IMR-90 (cell line): ENCODE data around the gene IQCE. TPM values are rescaled to one million over a fixed set of nuclear protein-coding genes. Genes with fewer than 3 reads are reported as not detected.

Experiments used
- ATAC-seq: fragments of 200-7000 bp; cut with Tn5 transposase; 2 replicates; pipeline ENCODE4 v1.9.1; 2020; ENCODE audit warnings: low read depth, mild to moderate bottlenecking, moderate library complexity
- BruUV-seq: library from RNA; stranded (reverse); fragments of 400-500 nt; replicated peaks from 2 replicates; lab custom pipeline; 2021; lab: Mats Ljungman, UMichigan
- CTCF ChIA-PET: fragments of 300-600 bp; formaldehyde crosslinking; extraction: SDS; loops from one replicate; lab custom pipeline; 2021; ENCODE audit warnings: antibody characterized with exemption; lab: Yijun Ruan, JAX
- POLR2A ChIA-PET: fragments of 300-600 bp; sonication (Branson Sonifier 250); formaldehyde crosslinking; loops from one replicate; lab custom pipeline; 2022; ENCODE audit warnings: antibody characterized with exemption; ENCODE audit not compliant: unreplicated experiment; lab: Charles Lee
- DNase-seq: peaks from one replicate; pipeline ENCODE4 v3.0.0; 2013
- H2AFZ ChIP-seq: replicated peaks from 2 replicates; pipeline ENCODE3; 2013; ENCODE audit warnings: low read length, mild to moderate bottlenecking; ENCODE audit not compliant: poor library complexity
- H2AK5ac ChIP-seq: 2 replicates; pipeline ENCODE4 v1.6.1; 2013; ENCODE audit warnings: low read depth, low read length, inconsistent platforms
- H2AK9ac ChIP-seq: replicated peaks from 2 replicates; pipeline ENCODE3; 2013; ENCODE audit warnings: mild to moderate bottlenecking, low read depth, low read length, moderate library complexity; ENCODE audit not compliant: poor library complexity
- H2BK120ac ChIP-seq: 2 replicates; pipeline ENCODE4 v1.6.1; 2013; ENCODE audit warnings: low read depth, low read length, inconsistent platforms
- H2BK15ac ChIP-seq: 3 replicates; pipeline ENCODE4 v1.6.1; 2013; ENCODE audit warnings: low read depth, low read length, inconsistent platforms
- H2BK20ac ChIP-seq: 2 replicates; pipeline ENCODE4 v1.6.1; 2013; ENCODE audit warnings: low read depth, mild to moderate bottlenecking, inconsistent platforms, low read length, moderate library complexity
- H2BK5ac ChIP-seq: 2 replicates; pipeline ENCODE4 v1.6.1; 2013; ENCODE audit warnings: mild to moderate bottlenecking, low read depth, low read length, inconsistent platforms; ENCODE audit not compliant: poor library complexity, severe bottlenecking
- H3K14ac ChIP-seq: replicated peaks from 2 replicates; pipeline ENCODE4 v1.6.1; 2013; ENCODE audit warnings: low read depth, low read length, inconsistent platforms
- H3K18ac ChIP-seq: 2 replicates; pipeline ENCODE4 v1.6.1; 2013; ENCODE audit warnings: low read depth, low read length, control low read depth
- H3K23ac ChIP-seq: 2 replicates; pipeline ENCODE4 v1.6.1; 2013; ENCODE audit warnings: low read depth, low read length, inconsistent platforms
- H3K27ac ChIP-seq: 2 replicates; pipeline ENCODE4 v1.5.1; 2013; ENCODE audit warnings: mild to moderate bottlenecking, control low read depth, low read length; ENCODE audit not compliant: insufficient read depth
- H3K27me3 ChIP-seq: 2 replicates; pipeline ENCODE4 v1.6.1; 2013; ENCODE audit warnings: low read length; ENCODE audit not compliant: control insufficient read depth, insufficient read depth
- H3K36me3 ChIP-seq: 2 replicates; pipeline ENCODE4 v1.6.1; 2013; ENCODE audit warnings: low read length, mixed read lengths; ENCODE audit not compliant: control insufficient read depth, insufficient read depth
- H3K4ac ChIP-seq: 2 replicates; pipeline ENCODE4 v1.6.1; 2013; ENCODE audit warnings: low read depth, low read length, inconsistent platforms
- H3K4me1 ChIP-seq: 2 replicates; pipeline ENCODE4 v1.6.1; 2013; ENCODE audit warnings: low read length, mixed read lengths; ENCODE audit not compliant: control insufficient read depth, insufficient read depth
- H3K4me2 ChIP-seq: 2 replicates; pipeline ENCODE4 v1.6.1; 2013; ENCODE audit warnings: low read depth, mild to moderate bottlenecking, control low read depth, low read length, moderate library complexity
- H3K4me3 ChIP-seq: 2 replicates; pipeline ENCODE4 v1.5.1; 2013; ENCODE audit warnings: low read depth, mild to moderate bottlenecking, control low read depth, low read length, moderate library complexity; ENCODE audit not compliant: insufficient read depth
- H3K56ac ChIP-seq: 2 replicates; pipeline ENCODE4 v1.6.1; 2013; ENCODE audit warnings: low read length, inconsistent platforms; ENCODE audit not compliant: insufficient read depth; ENCODE audit errors: extremely low read depth
- H3K79me1 ChIP-seq, 2 experiments: 2 replicates each; pipeline ENCODE4 v1.6.1; 2013; ENCODE audit warnings: low read length in 2 of 2, inconsistent platforms in 1 of 2, low read depth in 1 of 2
- H3K9ac ChIP-seq: 2 replicates; pipeline ENCODE4 v1.6.1; 2013; ENCODE audit warnings: low read depth, low read length, control low read depth
- H3K9me1 ChIP-seq: 2 replicates; pipeline ENCODE4 v1.6.1; 2013; ENCODE audit warnings: low read length, inconsistent platforms; ENCODE audit not compliant: insufficient read depth
- H3K9me3 ChIP-seq: 2 replicates; pipeline ENCODE4 v1.6.1; 2013; ENCODE audit warnings: low read length; ENCODE audit not compliant: control insufficient read depth, insufficient read depth
- H4K20me1 ChIP-seq: 2 replicates; pipeline ENCODE4 v1.6.1; 2013; ENCODE audit warnings: low read length, inconsistent platforms; ENCODE audit not compliant: insufficient read depth
- H4K5ac ChIP-seq: 2 replicates; pipeline ENCODE4 v1.6.1; 2013; ENCODE audit warnings: mild to moderate bottlenecking, low read depth, low read length, control low read depth
- H4K8ac ChIP-seq, 2 experiments: 2 replicates each; pipeline ENCODE4 v1.6.1; 2013; ENCODE audit warnings: low read depth in 2 of 2, low read length in 2 of 2, control low read depth in 1 of 2, inconsistent platforms in 1 of 2
- H4K91ac ChIP-seq: 2 replicates; pipeline ENCODE4 v1.6.1; 2013; ENCODE audit warnings: low read depth, low read length, inconsistent platforms; ENCODE audit not compliant: insufficient read depth
- BHLHE40 ChIP-seq: fragments of 150-350 bp; IDR thresholded peaks from 2 replicates; pipeline ENCODE4 v1.6.1; 2016; ENCODE audit warnings: mild to moderate bottlenecking, low read depth, low read length
- CHD1 ChIP-seq: IDR thresholded peaks from 2 replicates; pipeline ENCODE4 v1.6.1; 2012; ENCODE audit warnings: low read depth, low read length, improper control_type of control experiment
- MAFK ChIP-seq: IDR thresholded peaks from 2 replicates; pipeline ENCODE4 v1.6.1; 2012; ENCODE audit warnings: low read depth, low read length, improper control_type of control experiment
- MAZ ChIP-seq: IDR thresholded peaks from 2 replicates; pipeline ENCODE4 v1.6.1; 2012; ENCODE audit warnings: low read depth, mild to moderate bottlenecking, low read length, improper control_type of control experiment, moderate library complexity, borderline replicate concordance
- POLR2A ChIP-seq: IDR thresholded peaks from 2 replicates; pipeline ENCODE4 v1.6.1; 2012; ENCODE audit warnings: mild to moderate bottlenecking, low read depth, low read length
- RAD21 ChIP-seq: IDR thresholded peaks from 2 replicates; pipeline ENCODE4 v1.6.1; 2012; ENCODE audit warnings: low read length, improper control_type of control experiment
- RCOR1 ChIP-seq: IDR thresholded peaks from 2 replicates; pipeline ENCODE4 v1.6.1; 2012; ENCODE audit warnings: mild to moderate bottlenecking, low read length, improper control_type of control experiment; ENCODE audit not compliant: insufficient replicate concordance
- RFX5 ChIP-seq: IDR thresholded peaks from 2 replicates; pipeline ENCODE4 v1.8.0; 2012; ENCODE audit warnings: low read depth, mild to moderate bottlenecking, low read length, moderate library complexity
- SMC3 ChIP-seq: fragments of 150-350 bp; IDR thresholded peaks from 2 replicates; pipeline ENCODE4 v1.6.1; 2016; ENCODE audit warnings: low read depth, mild to moderate bottlenecking, antibody characterized with exemption, low read length, moderate library complexity
- WGBS, 2 experiments: methylation state at CpG; one replicate each; pipeline versions ENCODE4 v1.1.5 to v1.1.7; 2013; ENCODE audit warnings: missing lambda C conversion rate in 2 of 2; ENCODE audit not compliant: insufficient read length in 1 of 2; ENCODE audit errors: extremely low coverage in 2 of 2; 5-methylcytosine and 5-hydroxymethylcytosine counted together
- dilution Hi-C: fragments of 300-500 bp; cut with HindIII; formaldehyde crosslinking; loops from one replicate; pipeline ENCODE4 v1.14.3; 2018; ENCODE audit warnings: low sequenced_read_pairs; ENCODE audit not compliant: unreplicated experiment
- in situ Hi-C: fragments of 300-500 bp; cut with MboI; formaldehyde crosslinking; loops from 3 replicates; pipeline ENCODE4 v1.14.3; 2019; ENCODE audit warnings: low sequenced_read_pairs, inconsistent platforms, mixed read lengths
- intact Hi-C: fragments of 100-400 bp; cut with micrococcal nuclease; formaldehyde crosslinking; loops from 2 replicates; pipeline ENCODE4 v1.10.0; 2022
- polyA plus RNA-seq, 3 experiments: library from polyadenylated mRNA; depleted of rRNA; stranded (reverse); fragments of >200 nt; gene quantifications; 2 replicates each; pipeline ENCODE4 v1.2.3, GENCODE V29; 2012; ENCODE audit warnings: low replicate concordance in 1 of 3
- total RNA-seq: library from RNA; depleted of rRNA; stranded (reverse); fragments of >200 nt; gene quantifications from 2 replicates; pipeline ENCODE4 v1.2.3, GENCODE V29; 2012
- TF ChIP-seq, protein P1 (sequence below): conservative IDR thresholded peaks from 2 replicates; pipeline ENCODE4 v1.5.1; 2012; ENCODE audit warnings: mild to moderate bottlenecking, low read depth, low read length, improper control_type of control experiment
- TF ChIP-seq, protein P2 (sequence below): fragments of 150-350 bp; IDR thresholded peaks from 2 replicates; pipeline ENCODE4 v1.6.1; 2016; ENCODE audit warnings: low read depth, mild to moderate bottlenecking, low read length, moderate library complexity, borderline replicate concordance

Gene IQCE
- total and polyA plus RNA-seq, 2 of the 4 experiments (the other 2 are of a cell fraction), result 5.0 to 6.3 TPM

DNA sequence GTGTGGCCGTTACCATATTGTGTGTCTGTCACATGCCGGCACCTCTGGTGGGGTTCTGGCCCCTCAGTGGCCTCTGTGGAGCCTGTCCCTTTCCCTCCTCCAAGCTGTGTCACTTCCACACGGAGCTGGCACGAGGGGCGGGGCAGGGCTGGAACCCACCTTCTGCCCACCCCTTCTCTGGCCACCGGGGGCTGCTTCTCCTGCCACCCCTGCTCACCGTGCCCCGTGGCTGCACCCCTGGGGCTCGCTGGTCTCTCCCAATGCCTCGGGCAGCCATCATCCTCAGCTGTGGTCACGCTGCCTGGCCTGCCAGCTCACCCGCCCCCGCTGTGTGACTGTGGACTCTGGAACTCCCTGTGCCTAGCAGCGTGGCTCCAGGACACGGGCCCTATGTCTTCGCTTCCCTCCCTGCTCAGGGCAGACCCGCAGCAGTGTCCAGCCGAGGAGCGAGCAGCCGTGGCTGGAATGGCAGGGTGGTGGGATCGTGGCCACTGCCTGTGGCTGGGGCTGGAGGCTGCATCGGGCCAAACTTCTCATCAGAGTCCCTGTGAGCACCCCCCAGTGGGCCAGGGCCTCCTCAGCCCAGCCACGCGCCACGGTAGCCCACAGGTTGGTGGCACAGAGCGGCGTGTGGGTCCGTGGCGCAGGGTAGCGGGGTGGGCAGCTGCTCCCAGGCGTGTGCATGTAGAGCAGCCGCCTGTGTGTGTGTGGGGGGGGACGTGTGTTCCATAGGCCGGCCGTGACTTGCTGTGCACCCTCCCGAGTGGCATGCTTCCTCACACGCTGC, 81.1 kb downstream of the IQCE start:
- intact Hi-C loops, result loop anchor here (10.0 kb wide), 1 partner anchor 165 kb away; the partner anchor contains the start of gene GRIFIN
- H3K27ac ChIP-seq, result peak overlapping the region; percentile 41

More for the DNA sequence above, 81.1 kb downstream of the IQCE start:
- peaks cover 36% of the 10 kb centered on the region for H3K9me1 ChIP-seq
- H3K18ac ChIP-seq, result no peak overlapping the region
- peaks cover 14 to 94% of the 10 kb centered on the region in 2 experiments; a peak in 3 of 4 replicates for H3K79me1 ChIP-seq
- H2AFZ ChIP-seq, result peak overlapping the region; percentile 21
- H4K8ac ChIP-seq, result peak overlapping the region in 1 of 2 experiments; percentile 71; a peak in 1 of 4 replicates
- H2AK5ac ChIP-seq, result peak overlapping the region; percentile 88
- no peak overlapping the region for H2BK20ac ChIP-seq
- POLR2A ChIA-PET, result no interaction called here
- H3K27me3 ChIP-seq, result no peaks in the 10 kb centered on the region
- H3K36me3 ChIP-seq, result peaks cover 4% of the 10 kb centered on the region; the same call in 1 of the 2 replicates
- H3K14ac ChIP-seq, result peak overlapping the region; percentile 41; the same call in 1 of the 2 replicates
- H3K9me3 ChIP-seq, result no peaks in the 10 kb centered on the region
- H2BK120ac ChIP-seq, result 0 out of 2 replicates have a peak overlapping the region, but pooled peaks have one; percentile 8
- WGBS, 2 experiments, result 92% methylated on average over 25 of the region's 37 CpGs; no CpG with 5 or more reads in 1 of the 2 experiments
- dilution Hi-C loops, result no loop called here
- H4K91ac ChIP-seq, result no peak overlapping the region; the same call in 1 of the 2 replicates
- H2AK9ac ChIP-seq, result peak overlapping the region; percentile 92
- BruUV-seq, result no TSS peak
- H3K4ac ChIP-seq, result no peak overlapping the region; the same call in none of the 2 replicates
- H2BK15ac ChIP-seq, result no peak overlapping the region
- no peak overlapping the region for H4K5ac ChIP-seq
- in situ Hi-C loops, result no loop called here
- no peak overlapping the region for H3K56ac ChIP-seq
- CTCF ChIA-PET, result no interaction called here
- H3K4me1 ChIP-seq, result peaks cover 64% of the 10 kb centered on the region
- H4K20me1 ChIP-seq, result peaks cover 90% of the 10 kb centered on the region
- no peak for ATAC-seq
- no peak overlapping the region for H3K9ac ChIP-seq
- H3K23ac ChIP-seq, result no peak overlapping the region
- peak overlapping the region; percentile 81 for H2BK5ac ChIP-seq
- H3K4me2 ChIP-seq, result no peak overlapping the region
- no peak for DNase-seq
- TF ChIP-seq MAFK (no peak), RCOR1 (no peak), RFX5 (no peak), SMC3 (no peak), MAZ (no peak), RAD21 (no peak), BHLHE40 (no peak), POLR2A (no peak), CHD1 (no peak)
- TF ChIP-seq, protein P1, sequence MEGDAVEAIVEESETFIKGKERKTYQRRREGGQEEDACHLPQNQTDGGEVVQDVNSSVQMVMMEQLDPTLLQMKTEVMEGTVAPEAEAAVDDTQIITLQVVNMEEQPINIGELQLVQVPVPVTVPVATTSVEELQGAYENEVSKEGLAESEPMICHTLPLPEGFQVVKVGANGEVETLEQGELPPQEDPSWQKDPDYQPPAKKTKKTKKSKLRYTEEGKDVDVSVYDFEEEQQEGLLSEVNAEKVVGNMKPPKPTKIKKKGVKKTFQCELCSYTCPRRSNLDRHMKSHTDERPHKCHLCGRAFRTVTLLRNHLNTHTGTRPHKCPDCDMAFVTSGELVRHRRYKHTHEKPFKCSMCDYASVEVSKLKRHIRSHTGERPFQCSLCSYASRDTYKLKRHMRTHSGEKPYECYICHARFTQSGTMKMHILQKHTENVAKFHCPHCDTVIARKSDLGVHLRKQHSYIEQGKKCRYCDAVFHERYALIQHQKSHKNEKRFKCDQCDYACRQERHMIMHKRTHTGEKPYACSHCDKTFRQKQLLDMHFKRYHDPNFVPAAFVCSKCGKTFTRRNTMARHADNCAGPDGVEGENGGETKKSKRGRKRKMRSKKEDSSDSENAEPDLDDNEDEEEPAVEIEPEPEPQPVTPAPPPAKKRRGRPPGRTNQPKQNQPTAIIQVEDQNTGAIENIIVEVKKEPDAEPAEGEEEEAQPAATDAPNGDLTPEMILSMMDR, result no peak
- TF ChIP-seq, protein P2, sequence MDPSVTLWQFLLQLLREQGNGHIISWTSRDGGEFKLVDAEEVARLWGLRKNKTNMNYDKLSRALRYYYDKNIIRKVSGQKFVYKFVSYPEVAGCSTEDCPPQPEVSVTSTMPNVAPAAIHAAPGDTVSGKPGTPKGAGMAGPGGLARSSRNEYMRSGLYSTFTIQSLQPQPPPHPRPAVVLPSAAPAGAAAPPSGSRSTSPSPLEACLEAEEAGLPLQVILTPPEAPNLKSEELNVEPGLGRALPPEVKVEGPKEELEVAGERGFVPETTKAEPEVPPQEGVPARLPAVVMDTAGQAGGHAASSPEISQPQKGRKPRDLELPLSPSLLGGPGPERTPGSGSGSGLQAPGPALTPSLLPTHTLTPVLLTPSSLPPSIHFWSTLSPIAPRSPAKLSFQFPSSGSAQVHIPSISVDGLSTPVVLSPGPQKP, result no peak
- no peak overlapping the region for H3K4me3 ChIP-seq
